Epithelial cell of esophagus (primary cell): ENCODE data around the gene CEP95.
"Not testable (repeated sequence)": the region's sequence is repeated elsewhere in the genome, so short reads cannot be mapped to it uniquely, and the experiment has no call there.

Experiments used
- DNase-seq: peaks from one replicate; pipeline ENCODE4 v3.0.0; 2010; ENCODE audit warnings: low read depth
- H3K4me3 ChIP-seq: 2 replicates; pipeline ENCODE4 v1.5.1; 2011; ENCODE audit warnings: mild to moderate bottlenecking, low read length, control low read depth
- CTCF ChIP-seq: IDR thresholded peaks from 2 replicates; pipeline ENCODE4 v1.5.1; 2011; ENCODE audit warnings: low read depth, mild to moderate bottlenecking, low read length, control low read depth, inconsistent platforms; ENCODE audit not compliant: insufficient read depth; ENCODE audit errors: missing control alignments

Gene CEP95

GRCh38 chr17:64571746-64572145, 65.0 kb downstream of the CEP95 start:
- TF ChIP-seq CTCF: no peak
- DNase-seq: no peak
- no peak overlapping the region for H3K4me3 ChIP-seq

- H3K4me3 ChIP-seq: no peak overlapping the region
- no peak for TF ChIP-seq CTCF
- DNase-seq: no peak
These were observed 65.9 kb downstream of the CEP95 start for GRCh38 chr17:64572682-64573154.

- no peak for DNase-seq
- no peak overlapping the region for H3K4me3 ChIP-seq
- TF ChIP-seq CTCF: no peak
These were observed 66.4 kb downstream of the CEP95 start for GRCh38 chr17:64573214-64573613.

GRCh38 chr17:64574646-64575045, 67.9 kb downstream of the CEP95 start:
- DNase-seq: no peak
- H3K4me3 ChIP-seq: no peak overlapping the region
- no peak for TF ChIP-seq CTCF

GRCh38 chr17:64575431-64575830, 68.7 kb downstream of the CEP95 start:
- no peak for DNase-seq
- no peak for TF ChIP-seq CTCF
- H3K4me3 ChIP-seq: no peak overlapping the region

- DNase-seq, H3K4me3 ChIP-seq: not testable (repeated sequence)
These were observed 70.2 kb downstream of the CEP95 start for GRCh38 chr17:64577025-64577424.

GRCh38 chr17:64579917-64580316, 73.1 kb downstream of the CEP95 start:
- DNase-seq: no peak
- TF ChIP-seq CTCF: no peak

More at GRCh38 chr17:64579917-64580316, 73.1 kb downstream of the CEP95 start:
- no peak overlapping the region for H3K4me3 ChIP-seq
